Transverse colon (tissue), 4 donors: ENCODE data around the gene NXPH2. TPM values are rescaled to one million over a fixed set of nuclear protein-coding genes. Genes with fewer than 3 reads are reported as not detected.

Experiments
- DNase-seq: peaks from one replicate; pipeline ENCODE4 v3.0.0-alpha.2; 2019
- H3K27ac ChIP-seq, 4 donors: fragments of 200-600 bp; sonication (generic); 2 replicates each; pipeline ENCODE4 v1.5.1; 2016 to 2018; ENCODE audit warnings: inconsistent platforms in 4 of 4
- H3K27me3 ChIP-seq: fragments of 200-600 bp; sonication (generic); 2 replicates; pipeline ENCODE4 v1.5.1; 2017; ENCODE audit warnings: inconsistent platforms
- H3K36me3 ChIP-seq, 4 donors: fragments of 200-600 bp; sonication (generic); 2 replicates each; pipeline ENCODE4 v1.5.1; 2017 to 2019; ENCODE audit warnings: inconsistent platforms in 4 of 4
- H3K4me1 ChIP-seq, 4 donors: fragments of 200-600 bp; sonication (generic); 2 replicates each; pipeline ENCODE4 v1.5.1; 2017 to 2020; ENCODE audit warnings: inconsistent platforms in 4 of 4
- H3K4me3 ChIP-seq, 4 donors: fragments of 200-600 bp; sonication (generic); 1 replicate in 1 of 4; 2 replicates in 3 of 4; pipeline versions ENCODE4 v1.5.1 to v1.6.1; 2017 to 2019; ENCODE audit warnings: inconsistent platforms in 4 of 4
- H3K9me3 ChIP-seq, 2 donors: fragments of 200-600 bp; sonication (generic); 2 replicates each; pipeline ENCODE4 v1.5.1; 2017 to 2019; ENCODE audit warnings: inconsistent platforms in 2 of 2
- EP300 ChIP-seq: sonication (generic); formaldehyde crosslinking; IDR thresholded peaks from one replicate; pipeline ENCODE4 v1.6.1; 2017; ENCODE audit warnings: antibody characterized with exemption, low read depth
- POLR2A ChIP-seq: fragments of 450-650 bp; IDR thresholded peaks from one replicate; pipeline ENCODE4 v1.6.1; 2016; ENCODE audit warnings: antibody characterized with exemption, mild to moderate bottlenecking, moderate library complexity
- POLR2AphosphoS5 ChIP-seq, 3 donors: sonication (generic); formaldehyde crosslinking; IDR thresholded peaks; one replicate each; pipeline ENCODE4 v1.6.1; 2016; ENCODE audit warnings: antibody characterized with exemption in 3 of 3
- WGBS, 2 donors: methylation state at CpG; one replicate each; pipeline ENCODE4 v1.1.5; 2018; ENCODE audit warnings: low coverage in 1 of 2; 5-methylcytosine and 5-hydroxymethylcytosine counted together
- in situ Hi-C, 4 donors: fragments of 200-750 bp; cut with MboI; loops; one replicate each; pipeline versions ENCODE4 v1.15.0 to v1.15.1; 2017; ENCODE audit warnings: low sequenced_read_pairs in 3 of 4, low pct_ligation_motif_present in 1 of 4, low pct_unique_long_range_greater_than_20kb in 1 of 4
- intact Hi-C: fragments of 100-400 bp; cut with DNase I; formaldehyde crosslinking; loops from one replicate; pipeline ENCODE4 v1.15.1; 2023; ENCODE audit warnings: low total_unique reads
- total RNA-seq, 4 donors: library from RNA; depleted of rRNA; stranded (reverse); fragments of >200 nt; gene quantifications; one replicate each; pipeline ENCODE4 v1.1.0, GENCODE V29; 2016
- TF ChIP-seq, protein P1 (sequence below), 5 experiments: fragments of 200-600 bp in 3 of 5; fragments of 450-650 bp in 2 of 5; sonication (generic) in 3 of 5; IDR thresholded peaks; 1 replicate in 2 of 5; 2 replicates in 3 of 5; pipeline ENCODE4 v1.5.1; 2016 to 2017; ENCODE audit warnings: antibody characterized with exemption in 5 of 5, inconsistent platforms in 3 of 5, mild to moderate bottlenecking in 2 of 5, moderate library complexity in 1 of 5

NXPH2 gene
- not detected for total RNA-seq

- H3K27me3 ChIP-seq = peaks cover 81% of the 10 kb centered on the region
- 4 to 14% methylated on average over 11 to 47 of the region's 58 CpGs for WGBS, 2 donors
- no peaks in the 10 kb centered on the region for H3K36me3 ChIP-seq
- no peak within 1 kb of the TSS for H3K27ac ChIP-seq
- intact Hi-C loops (no loop called here), in situ Hi-C loops (loop anchor here in 3 of 4 donors (25.0 kb wide), 2 partner anchors 868 to 893 kb away; no protein-coding TSS in a partner anchor)
- H3K9me3 ChIP-seq = no peaks in the 10 kb centered on the region
- TF ChIP-seq POLR2A (no peak), POLR2AphosphoS5 (IDR thresholded peaks at IDR 0.05) (no peak), EP300 (no peak)
- TF ChIP-seq, protein P1, sequence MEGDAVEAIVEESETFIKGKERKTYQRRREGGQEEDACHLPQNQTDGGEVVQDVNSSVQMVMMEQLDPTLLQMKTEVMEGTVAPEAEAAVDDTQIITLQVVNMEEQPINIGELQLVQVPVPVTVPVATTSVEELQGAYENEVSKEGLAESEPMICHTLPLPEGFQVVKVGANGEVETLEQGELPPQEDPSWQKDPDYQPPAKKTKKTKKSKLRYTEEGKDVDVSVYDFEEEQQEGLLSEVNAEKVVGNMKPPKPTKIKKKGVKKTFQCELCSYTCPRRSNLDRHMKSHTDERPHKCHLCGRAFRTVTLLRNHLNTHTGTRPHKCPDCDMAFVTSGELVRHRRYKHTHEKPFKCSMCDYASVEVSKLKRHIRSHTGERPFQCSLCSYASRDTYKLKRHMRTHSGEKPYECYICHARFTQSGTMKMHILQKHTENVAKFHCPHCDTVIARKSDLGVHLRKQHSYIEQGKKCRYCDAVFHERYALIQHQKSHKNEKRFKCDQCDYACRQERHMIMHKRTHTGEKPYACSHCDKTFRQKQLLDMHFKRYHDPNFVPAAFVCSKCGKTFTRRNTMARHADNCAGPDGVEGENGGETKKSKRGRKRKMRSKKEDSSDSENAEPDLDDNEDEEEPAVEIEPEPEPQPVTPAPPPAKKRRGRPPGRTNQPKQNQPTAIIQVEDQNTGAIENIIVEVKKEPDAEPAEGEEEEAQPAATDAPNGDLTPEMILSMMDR (IDR thresholded peaks at IDR 0.05) = no peak
- H3K4me3 ChIP-seq = peak within 1 kb of the TSS in 2 of 4 donors; percentile 9 to 26
- H3K4me1 ChIP-seq = peaks cover 0 to 15% (median 15%) of the 10 kb centered on the region in 4 donors
- no peak for DNase-seq
These were observed at the start of gene NXPH2 for GRCh38 chr2:138779781-138780445. Gene NXPH2, minus strand, starts transcription at chr2:138780390. Its CDS starts 149 bp downstream, at chr2:138780241.

DNA sequence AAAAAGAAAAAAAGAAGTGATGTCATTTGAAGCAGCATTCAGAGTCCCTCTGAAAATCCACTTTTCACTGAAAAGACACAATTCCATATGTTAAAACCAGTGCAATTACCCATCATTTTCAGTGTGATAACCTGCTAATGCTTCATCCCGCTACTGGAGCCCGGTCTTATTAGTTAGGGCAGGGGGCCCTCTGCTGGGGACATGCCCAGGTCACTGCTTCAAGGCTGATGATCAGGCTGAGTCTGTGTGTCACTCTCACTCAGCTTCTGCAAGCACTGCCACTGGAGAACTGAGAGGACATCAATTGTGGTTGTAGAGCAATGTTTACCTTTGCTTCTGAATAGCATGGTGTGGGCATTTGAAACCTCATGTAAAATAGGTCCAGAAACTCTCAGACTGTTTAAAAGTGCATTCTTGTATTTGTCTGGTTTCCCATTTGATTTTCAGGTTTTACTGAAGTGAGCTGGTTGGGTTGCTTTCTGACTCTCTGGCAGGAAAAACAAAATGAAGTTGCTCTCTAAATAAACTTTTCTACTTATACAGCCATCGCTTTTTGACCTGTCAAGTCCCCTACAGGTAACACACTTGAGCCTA, 49.2 kb upstream of the NXPH2 start:
- no peak for DNase-seq
- TF ChIP-seq POLR2A = no peak
- TF ChIP-seq POLR2AphosphoS5 (IDR thresholded peaks at IDR 0.05) = no peak
- TF ChIP-seq EP300 = no peak
- TF ChIP-seq, protein P1 (IDR thresholded peaks at IDR 0.05) = no peak
- H3K27me3 ChIP-seq = no peaks in the 10 kb centered on the region

DNA sequence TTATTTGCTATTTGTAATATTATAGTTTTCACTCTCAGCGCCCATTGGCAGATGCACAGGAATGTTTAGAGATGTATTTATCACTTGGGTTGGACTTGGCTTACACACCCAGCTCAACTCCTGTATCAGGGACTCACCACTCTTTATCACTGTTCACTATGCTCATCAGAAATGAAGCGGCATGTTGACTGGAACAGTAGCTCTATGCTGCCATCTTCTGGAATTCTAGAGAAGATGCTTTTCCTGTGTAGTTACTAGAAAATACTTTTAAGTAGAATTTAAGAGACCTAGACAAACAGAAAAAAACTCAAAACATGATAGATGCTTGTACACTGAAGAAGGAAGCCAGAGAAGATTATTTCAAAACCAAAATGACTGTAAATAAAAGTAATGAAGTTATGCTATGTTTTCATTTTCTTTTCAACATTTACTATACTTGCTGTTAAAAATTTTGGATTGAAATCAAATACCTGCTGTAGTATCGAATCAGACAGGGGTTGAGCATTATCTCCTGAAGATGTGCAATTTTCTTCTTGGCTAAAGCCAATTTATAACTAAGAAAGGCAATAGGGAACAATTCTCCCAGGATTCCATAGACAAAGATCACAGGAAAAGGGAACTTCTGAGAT, 47.4 kb upstream of the NXPH2 start:
- WGBS, 2 donors = 11 to 24% methylated on average over 3 of the region's 3 CpGs
- no peak for DNase-seq
- Histone ChIP-seq H3K36me3 (no peaks in the 10 kb centered on the region), H3K4me3 (no peak overlapping the region), H3K9me3 (no peaks in the 10 kb centered on the region), H3K4me1 (no peaks in the 10 kb centered on the region), H3K27ac (no peak overlapping the region), H3K27me3 (no peaks in the 10 kb centered on the region)
- TF ChIP-seq EP300 (no peak), POLR2AphosphoS5 (IDR thresholded peaks at IDR 0.05) (no peak), POLR2A (no peak)
- TF ChIP-seq, protein P1 (IDR thresholded peaks at IDR 0.05) = peak; percentile 64 to 70 (median 68)
- intact Hi-C loops (loop anchor here (5.0 kb wide), 1 partner anchor 915 kb away; no protein-coding TSS in a partner anchor), in situ Hi-C loops (loop anchor here in 2 of 4 donors (10.0 to 25.0 kb wide), 2 partner anchors 913 to 915 kb away; no protein-coding TSS in a partner anchor)

More for the DNA sequence above, 49.2 kb upstream of the NXPH2 start:
- Histone ChIP-seq H3K36me3 (no peaks in the 10 kb centered on the region), H3K9me3 (no peaks in the 10 kb centered on the region), H3K4me1 (no peaks in the 10 kb centered on the region), H3K27ac (no peak overlapping the region), H3K4me3 (no peak overlapping the region)
- 49 to 80% methylated on average over 1 to 3 of the region's 3 CpGs for WGBS, 2 donors
- in situ Hi-C loops = loop anchor here in 2 of 4 donors (10.0 to 25.0 kb wide), 2 partner anchors 915 to 917 kb away; no protein-coding TSS in a partner anchor
- intact Hi-C loops = loop anchor here (5.0 kb wide), 1 partner anchor 917 kb away; no protein-coding TSS in a partner anchor

GRCh38 chr2:138823666-138824065, 43.5 kb upstream of the NXPH2 start:
- WGBS, 2 donors = 40 to 67% methylated on average over 1 to 2 of the region's 2 CpGs
- intact Hi-C loops = no loop called here

More at GRCh38 chr2:138823666-138824065, 43.5 kb upstream of the NXPH2 start:
- Histone ChIP-seq H3K4me1 (no peaks in the 10 kb centered on the region), H3K9me3 (no peaks in the 10 kb centered on the region), H3K27me3 (no peaks in the 10 kb centered on the region), H3K27ac (no peak overlapping the region), H3K36me3 (no peaks in the 10 kb centered on the region), H3K4me3 (no peak overlapping the region)
- no peak for DNase-seq
- TF ChIP-seq POLR2A (no peak), EP300 (no peak)
- in situ Hi-C loops = loop anchor here in 1 of 4 donors (10.0 kb wide), 1 partner anchor 909 kb away; no protein-coding TSS in a partner anchor
